Left colon (tissue), 2 donors: ENCODE results near the gene RNU6-1. TPM values are rescaled to one million over a fixed set of nuclear protein-coding genes. Genes with fewer than 3 reads are reported as not detected.

Experiments used
- ATAC-seq: fragments of 200-7000 bp; cut with Tn5 transposase; one replicate; pipeline ENCODE4 v1.9.1; 2020; ENCODE audit warnings: mild to moderate bottlenecking, moderate library complexity
- DNase-seq, 2 donors: peaks; one replicate each; pipeline ENCODE4 v3.0.0-alpha.2; 2020
- intact Hi-C, 2 donors: fragments of 100-400 bp; cut with DNase I in 1 of 2; cut with micrococcal nuclease in 1 of 2; formaldehyde crosslinking; loops; one replicate each; pipeline versions ENCODE4 v1.11.2 to v1.14.0; 2022; cut with DNase I, micrococcal nuclease
- total RNA-seq, 2 donors: library from RNA; stranded (reverse); fragmentation: NEBNext Ultra II Directional; extraction: Animal tissue kit (Norgen Biotek cat#: 25700); gene quantifications; one replicate each; pipeline ENCODE4 v1.2.1, GENCODE V29; 2021
- donor health status: DM: no; HTN: no; CAD: no.
- donor health status: DM: yes; HTN: yes; CAD: no.

Gene RNU6-1
- total RNA-seq, 2 donors from 2014 or later: not detected

DNA sequence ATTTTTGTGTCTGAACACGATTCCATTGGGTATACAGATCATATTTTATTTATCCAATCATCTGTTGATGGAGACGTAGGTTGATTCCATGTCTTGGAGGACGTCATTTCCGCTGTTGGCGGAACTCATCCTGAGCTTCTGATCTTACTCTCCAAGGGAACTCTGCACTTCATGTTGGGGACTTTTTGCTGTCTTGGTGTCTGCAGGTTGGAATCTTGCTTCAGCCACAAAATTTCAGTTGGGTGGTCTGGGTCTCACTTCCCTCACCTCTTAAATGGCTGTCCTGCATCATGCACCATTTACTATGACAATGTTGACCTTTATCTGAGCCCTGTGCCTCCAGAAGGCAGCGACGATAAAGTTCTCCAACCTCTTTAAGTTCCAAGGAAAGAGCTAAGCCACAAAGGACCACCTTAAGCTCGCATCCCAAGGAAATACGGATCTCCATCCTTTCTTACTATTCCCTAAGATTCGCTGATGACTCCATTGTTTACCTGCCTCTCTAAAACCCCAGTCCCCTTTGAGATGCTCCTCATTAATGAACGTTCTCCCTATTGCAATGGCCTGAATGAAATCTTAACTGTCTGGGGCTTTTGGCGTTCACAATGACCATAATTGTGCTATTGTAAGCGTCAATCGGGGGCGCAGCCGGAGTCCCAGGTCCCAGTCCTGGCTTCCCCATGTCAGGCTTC lies 23.1 kb upstream of the RNU6-1 start:
- intact Hi-C loops: loop anchor here in 1 of 2 donors (5.0 to 10.0 kb wide), 3 partner anchors 192 to 352 kb away; partner anchors contain the start of gene PIAS1
- DNase-seq: no peak
- peak; percentile 13 for ATAC-seq

DNA sequence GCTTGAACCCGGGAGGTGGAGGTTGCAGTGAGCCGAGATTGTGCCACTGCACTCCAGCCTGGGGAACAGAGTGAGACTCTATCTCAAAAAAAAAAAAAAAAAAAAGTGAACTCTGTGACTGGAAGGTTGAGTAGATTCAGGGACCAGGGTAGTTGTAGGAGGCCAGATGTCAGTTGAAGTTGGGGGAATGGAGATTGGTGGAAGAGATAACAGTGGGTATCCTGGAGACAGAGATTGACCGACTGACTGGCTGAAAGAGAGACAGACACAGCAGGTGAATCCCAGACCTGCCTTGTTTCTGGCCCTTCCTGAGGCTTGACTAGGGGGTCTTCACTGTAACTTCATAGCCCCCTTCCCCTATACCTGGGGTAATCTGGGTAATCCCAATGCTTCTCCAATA lies 22.1 kb upstream of the RNU6-1 start:
- DNase-seq (no peak), ATAC-seq (no peak)
- intact Hi-C loops: loop anchor here in 1 of 2 donors (5.0 to 10.0 kb wide), 3 partner anchors 193 to 353 kb away; partner anchors contain the start of gene PIAS1

DNA sequence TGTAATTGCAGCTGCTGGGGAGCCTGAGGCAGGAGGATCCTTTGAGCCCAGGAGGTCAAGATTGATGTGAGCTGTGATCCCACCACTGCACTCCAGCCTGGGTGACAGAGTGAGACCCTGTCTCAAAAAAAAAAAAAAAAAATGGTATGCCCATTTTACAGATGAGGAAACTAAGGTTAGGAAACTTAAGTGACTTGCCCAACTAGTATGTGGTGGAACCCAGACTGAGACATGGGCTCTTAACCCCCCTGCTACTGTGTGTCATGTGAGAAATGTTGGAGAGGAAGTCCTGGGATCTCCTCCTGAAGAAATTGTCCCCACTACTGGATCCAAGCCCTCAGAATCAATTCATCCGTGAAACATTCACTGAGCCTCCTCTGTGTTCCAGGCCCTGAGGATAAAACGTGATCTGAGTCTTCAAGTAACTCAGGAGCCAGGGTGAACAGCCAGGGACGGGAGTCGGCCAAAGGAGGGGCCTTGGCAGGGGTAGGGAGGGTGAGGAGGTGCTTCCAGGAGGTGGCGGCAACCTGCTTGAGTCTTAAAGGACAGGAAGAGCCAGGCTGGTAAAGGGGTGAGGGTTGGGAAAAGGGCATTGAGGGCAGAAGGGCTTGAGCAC lies 19.6 kb upstream of the RNU6-1 start:
- ATAC-seq (no peak), DNase-seq (no peak)
- intact Hi-C loops: no loop called here

DNA sequence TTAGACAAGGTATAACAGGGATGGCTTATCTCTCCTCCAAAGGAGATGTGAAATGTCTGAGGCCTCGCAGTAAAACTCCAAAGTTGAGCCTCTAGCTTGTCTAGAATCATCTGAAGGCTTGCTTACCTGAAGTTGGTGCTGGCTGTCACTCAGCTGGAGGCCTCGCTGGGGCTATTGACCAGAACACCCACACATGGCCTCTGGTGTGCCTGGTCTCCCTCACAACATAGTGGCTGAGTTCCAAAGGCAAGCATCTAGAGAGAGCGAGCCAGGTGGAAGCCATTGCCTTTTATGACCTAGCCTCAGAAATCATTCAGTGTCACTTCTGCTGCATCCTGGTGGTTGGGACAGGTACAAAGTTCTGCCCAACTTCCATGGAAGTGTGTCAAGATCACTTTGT lies 17.4 kb upstream of the RNU6-1 start:
- intact Hi-C loops: no loop called here
- DNase-seq (no peak), ATAC-seq (peak; percentile 56)

DNA sequence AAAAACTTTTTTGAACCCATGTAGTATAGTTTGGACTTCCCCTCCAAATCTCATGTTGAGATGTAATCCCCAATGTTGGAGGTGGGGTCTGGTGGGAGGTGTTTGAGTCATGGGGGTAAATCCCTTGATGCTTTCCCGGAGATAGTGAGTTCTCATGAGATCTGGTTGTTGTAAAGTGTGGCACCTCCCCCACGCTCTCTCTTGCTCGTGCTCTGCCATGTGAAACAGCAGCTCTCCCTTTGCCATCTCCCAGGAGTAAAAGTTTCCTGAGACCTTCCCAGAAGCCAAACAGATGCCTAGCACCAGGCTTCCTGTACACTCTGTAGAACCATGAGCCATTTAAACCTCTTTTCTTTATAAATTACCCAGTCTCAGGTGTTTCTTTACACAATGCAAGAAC lies 16.0 kb upstream of the RNU6-1 start:
- intact Hi-C loops: no loop called here
- no peak for DNase-seq
- ATAC-seq: no peak

DNA sequence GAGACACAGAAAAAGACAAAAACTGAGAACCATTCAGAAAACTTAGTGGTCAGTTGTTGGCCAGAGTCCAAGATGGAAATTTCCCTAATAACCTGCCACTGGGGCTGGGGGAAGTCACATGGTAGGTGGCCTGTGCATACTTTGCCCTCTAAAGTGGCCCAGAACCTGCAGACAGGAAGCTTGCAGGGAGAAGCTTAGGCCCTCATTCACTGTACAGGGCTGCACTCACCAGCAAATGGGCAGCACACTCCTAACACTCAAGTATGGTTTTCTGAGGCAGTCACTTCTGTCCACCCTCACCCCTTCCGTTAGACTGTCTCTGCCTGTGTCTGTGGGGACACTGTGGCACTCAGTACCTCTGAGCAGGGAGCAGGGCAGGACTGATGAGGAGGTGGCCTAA lies 14.5 kb upstream of the RNU6-1 start:
- ATAC-seq: no peak
- intact Hi-C loops: no loop called here
- DNase-seq: no peak

DNA sequence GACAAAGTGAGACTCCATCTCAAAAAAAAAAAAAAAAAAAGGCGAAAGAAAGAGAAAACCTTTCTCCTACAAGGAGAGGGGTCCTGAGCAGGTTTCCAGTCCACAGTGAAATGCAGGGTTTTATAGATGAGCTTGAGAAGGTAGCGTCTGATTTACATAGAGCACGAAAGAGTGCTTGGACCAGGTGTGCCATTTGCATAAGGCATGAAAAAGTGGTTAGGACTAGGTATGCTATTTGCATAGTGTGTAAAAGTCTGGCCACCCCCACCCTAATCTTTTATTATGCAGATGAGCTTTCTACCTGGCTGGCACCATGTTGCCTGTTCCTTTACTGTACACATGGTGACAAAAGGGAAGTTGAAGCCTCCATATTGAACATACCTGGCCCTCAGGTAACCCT lies 13.6 kb upstream of the RNU6-1 start:
- ATAC-seq (no peak), DNase-seq (no peak)
- intact Hi-C loops: no loop called here

DNA sequence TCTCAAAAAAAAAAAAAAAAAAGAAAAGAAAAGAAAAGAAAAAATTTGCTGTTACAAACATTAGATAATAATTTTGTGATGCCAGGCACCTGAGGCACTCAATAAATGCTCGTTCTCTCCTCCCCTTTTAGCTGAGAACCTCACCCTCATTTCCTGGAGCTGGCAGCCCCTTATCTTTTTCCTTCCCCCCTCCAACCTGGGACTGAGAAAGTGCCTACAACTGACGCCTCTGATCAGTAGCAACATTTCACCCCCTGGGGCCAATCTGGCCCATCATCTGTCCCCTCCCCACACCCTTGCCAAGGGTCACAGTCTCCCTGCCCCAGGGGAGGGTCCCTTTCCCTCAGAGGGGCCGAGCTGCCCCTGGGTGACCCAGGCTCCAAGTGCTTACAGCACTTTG lies 12.6 kb upstream of the RNU6-1 start:
- ATAC-seq (no peak), DNase-seq (no peak)
- intact Hi-C loops: no loop called here

DNA sequence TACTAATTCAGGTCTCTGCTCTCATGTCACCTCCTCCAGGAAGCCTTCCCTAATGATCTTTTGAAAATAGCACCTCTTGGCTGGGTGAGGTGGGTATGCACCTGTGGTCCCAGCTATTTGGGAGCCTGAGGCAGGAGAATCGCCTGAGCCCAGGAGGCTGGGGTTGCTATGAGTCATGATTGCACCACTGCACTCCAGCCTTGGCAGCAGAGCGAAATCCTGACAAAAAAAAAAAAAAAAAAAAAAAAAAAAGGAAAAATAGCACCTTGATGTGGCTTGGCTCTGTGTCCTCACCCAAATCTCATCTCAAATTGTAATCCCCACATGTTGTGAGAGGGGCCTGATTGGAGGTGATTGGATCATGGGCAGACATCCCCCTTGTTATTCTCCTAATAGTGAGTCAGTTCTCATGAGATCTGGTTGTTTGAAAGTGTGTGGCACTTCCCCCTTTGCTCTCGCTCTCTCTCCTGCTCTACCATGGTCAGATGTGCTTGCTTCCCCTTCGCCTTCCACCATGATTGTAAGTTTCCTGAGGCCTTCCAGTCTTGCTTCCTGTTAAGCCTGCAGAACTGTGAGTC lies 11.2 kb upstream of the RNU6-1 start:
- intact Hi-C loops: no loop called here
- ATAC-seq (no peak), DNase-seq (no peak)

DNA sequence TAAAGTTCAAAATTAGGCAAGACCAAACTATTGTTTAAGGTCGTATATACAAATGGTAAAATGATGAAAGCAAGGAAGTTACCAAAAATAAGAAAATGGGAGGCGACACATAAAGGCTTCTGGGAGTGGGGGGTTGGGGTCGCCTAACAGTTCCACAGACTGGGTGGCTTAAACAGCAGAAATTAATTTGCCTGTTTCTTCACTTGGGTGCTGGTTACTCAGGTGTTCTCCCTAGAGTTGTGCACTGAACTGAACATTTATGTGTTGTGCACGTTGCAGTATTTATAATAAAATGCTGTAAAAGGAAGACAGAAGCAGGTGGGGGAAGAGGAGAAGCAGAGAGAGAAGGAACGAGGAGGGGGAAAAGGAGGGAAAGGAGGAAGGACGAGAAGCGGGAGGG lies 10.5 kb upstream of the RNU6-1 start:
- DNase-seq (no peak), ATAC-seq (no peak)
- intact Hi-C loops: no loop called here

DNA sequence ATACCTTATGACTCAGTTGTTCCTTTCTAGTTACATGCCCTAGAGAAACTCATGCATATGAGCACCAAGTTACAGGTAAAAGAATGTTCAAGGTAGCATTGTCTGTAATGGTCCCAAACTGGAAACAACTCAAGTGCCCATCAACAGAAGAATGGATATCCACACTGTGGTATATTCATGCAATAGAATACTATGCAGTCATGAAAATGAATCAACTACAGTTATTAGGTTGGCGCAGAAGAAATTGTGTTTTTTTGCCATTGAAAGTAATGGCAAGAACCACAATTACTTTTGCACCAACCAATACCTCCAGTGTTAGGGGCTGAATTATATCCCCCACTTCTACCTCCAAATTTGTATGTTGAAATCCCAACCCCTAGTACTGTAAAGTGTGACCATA lies 9.7 kb upstream of the RNU6-1 start:
- intact Hi-C loops: no loop called here
- no peak for DNase-seq
- ATAC-seq: no peak

DNA sequence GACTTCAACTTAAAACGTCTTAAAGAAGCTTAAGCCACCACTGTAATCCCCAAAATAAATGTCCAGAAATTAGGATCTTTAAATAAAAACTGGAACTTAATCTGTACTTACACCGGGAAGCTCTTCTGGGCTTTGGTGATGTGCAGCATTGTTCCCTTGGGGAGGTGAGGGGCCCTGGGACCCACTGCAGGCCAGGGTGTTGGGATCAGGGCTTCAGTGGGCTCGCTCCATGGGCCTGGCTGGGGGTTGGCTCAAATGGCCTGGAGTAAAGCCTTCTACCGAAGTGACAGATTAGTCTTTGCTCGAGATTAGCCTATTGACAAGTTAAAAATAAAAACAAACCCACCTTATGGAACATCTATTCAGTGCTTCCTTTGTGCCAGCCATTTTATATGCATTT lies 6.1 kb upstream of the RNU6-1 start:
- intact Hi-C loops: no loop called here
- DNase-seq (no peak), ATAC-seq (no peak)

DNA sequence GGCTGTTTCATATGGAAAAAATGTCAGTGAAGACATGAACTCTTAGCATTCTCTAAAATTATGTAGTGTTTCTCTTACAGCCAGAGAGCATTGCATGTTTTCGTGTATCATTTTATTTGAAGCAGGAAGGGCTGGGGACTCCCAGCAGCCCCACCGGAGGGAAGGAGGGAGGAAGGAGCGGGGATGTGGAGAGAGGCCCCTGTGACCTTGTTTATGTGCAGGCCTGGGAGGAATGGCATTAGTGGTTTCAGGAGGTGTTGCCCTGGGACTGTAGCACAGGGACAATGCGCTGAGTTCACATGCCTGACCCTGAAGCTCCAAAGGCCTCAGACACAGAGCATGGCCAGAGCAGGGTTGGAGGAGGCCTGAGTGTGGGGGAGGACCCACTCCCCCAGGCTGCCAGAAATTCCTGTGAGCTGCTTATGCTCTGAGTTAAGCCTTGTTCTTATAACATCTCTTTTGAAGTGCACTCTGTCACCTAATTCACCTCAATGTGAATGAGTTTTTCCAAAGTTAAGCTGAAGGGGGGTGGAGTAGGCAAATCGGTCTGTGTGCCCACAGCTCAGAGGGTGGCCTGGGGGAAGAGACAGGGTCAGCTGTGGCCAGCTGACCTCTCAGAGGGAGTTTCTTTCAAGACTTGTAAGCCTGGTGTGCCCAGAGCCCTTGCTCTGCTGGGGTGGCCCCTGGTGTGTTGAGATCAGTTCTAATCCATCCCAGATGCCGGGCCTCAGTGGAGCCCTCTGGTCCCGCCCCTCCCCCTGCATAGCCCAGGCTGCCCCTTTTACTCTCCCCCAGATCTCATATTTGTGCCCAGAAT lies 3.9 kb upstream of the RNU6-1 start:
- intact Hi-C loops: no loop called here
- DNase-seq (no peak), ATAC-seq (no peak)

DNA sequence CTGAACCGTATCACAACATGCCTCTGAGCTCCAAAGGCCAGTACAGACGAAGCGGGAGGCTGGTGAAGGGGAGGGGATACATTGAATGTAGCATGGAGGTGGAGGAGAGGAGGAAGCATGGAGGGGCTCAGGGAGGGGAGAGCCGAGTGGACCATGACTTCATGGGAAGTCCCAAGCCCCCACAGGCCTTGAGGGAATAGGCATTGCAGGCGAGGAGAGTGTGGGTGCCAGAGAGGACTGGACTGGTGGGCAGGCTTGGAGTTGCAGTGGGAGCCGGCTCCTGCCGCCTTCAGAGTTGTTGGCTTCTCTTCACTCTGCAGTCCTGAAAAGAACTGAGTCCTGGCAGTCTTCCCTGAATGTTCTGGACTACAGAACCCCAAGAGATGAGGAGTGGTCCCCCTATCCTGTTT lies 3.3 kb upstream of the RNU6-1 start:
- DNase-seq (no peak), ATAC-seq (no peak)
- intact Hi-C loops: no loop called here

DNA sequence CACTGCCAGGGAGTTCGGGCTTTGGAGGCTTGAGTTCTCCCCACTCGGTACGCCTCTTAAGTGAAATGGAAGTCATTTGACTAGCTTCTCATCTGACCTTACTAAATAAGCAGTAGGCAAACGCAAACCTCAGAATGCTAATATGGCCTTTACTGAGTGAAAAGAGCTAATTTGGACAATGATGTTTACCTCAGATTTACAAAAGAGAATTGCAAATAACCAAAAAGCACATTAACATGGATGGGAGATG lies 1.6 kb upstream of the RNU6-1 start:
- DNase-seq (no peak), ATAC-seq (no peak)
- intact Hi-C loops: no loop called here

DNA sequence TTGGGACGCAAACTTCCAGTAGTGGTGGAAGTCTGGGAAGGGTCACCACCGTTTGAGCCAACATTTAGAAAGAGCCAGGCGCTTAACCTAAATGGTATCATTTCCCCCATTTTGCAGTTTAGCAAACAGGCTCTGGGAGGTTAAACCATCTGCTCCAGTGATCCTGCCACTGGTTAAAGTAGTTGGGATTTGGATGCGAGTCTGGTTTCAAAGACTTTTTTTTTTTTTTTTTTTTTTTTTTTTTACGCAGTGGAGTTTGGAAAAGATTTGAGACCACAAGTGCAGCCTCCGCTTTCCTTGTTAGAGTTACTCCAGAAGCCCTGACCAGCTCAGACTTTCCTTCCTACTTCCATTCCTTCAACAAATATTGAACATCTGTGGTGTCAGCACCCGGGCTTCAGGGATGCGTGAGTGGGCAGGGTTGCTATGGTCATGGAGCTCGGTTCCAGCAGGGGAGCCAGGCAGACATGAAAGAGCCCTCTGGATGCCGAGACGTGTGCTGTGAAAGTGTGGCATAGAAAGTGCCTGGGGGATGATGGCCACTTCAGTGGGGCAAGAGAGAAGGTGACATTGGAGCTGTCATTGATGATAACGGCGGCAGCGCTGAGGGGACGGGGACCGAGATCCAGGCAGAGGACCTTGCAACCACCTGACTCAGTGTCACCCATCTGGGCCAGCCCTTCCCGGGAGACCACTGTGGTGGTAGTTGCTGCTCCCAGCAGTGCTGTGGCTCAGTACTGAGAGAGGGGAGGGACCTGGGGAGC lies 1.1 kb upstream of the RNU6-1 start:
- DNase-seq: peak in 1 of 2 donors; percentile 43
- ATAC-seq: peak; percentile 17
- intact Hi-C loops: no loop called here

DNA sequence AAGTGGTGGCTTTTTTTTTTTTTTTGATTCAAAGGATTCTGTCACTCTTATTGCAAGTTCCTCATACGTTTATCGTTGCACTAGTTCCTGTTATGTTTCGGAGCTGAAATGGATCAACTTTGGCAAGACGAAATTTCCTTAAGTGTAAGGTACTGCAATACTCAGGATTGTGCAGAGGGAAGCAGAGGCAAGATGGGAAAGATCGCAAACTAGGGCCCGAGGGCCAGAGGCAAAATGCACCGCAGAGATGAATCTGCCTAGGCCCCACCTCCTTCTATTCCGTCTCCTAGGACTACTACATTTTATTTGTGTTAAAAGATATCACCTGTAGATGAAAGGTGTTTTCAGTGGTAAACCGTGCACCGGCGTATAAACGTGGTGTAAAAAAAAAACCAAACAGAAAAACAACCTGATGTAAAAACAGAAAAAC lies 331 bp downstream of the RNU6-1 start:
- peak; percentile 38 for ATAC-seq
- no peak for DNase-seq
- intact Hi-C loops: loop anchor here in 1 of 2 donors (5.0 kb wide), 1 partner anchor 382 kb away; no protein-coding TSS in a partner anchor

DNA sequence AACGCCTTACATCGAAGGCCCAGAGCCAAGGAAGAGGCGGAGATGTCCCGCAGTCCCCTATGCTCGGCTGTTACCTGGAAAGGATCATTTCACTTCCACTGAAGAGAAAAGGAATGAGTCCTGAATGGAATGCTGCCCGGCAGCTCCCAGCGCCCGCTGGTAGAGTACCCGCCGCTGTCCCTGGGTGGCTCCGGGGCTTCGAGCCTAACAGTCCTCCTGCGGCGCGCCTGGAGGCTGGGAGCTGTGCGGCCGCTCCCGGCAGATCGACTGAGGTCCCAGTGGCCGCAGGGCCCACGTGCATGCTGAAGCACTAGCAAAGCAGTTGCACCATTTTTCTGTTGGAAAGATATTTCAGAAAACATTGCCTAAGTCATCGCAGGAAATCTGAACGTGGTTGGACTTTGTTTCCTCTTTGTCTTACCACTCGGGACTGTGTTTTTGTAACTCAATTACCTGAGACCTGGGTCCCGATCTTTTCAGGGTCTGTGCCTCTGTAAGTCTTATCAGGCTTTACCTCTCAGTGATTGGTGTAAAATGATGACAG lies 984 bp downstream of the RNU6-1 start:
- intact Hi-C loops: loop anchor here in 1 of 2 donors (5.0 kb wide), 1 partner anchor 382 kb away; no protein-coding TSS in a partner anchor

DNA sequence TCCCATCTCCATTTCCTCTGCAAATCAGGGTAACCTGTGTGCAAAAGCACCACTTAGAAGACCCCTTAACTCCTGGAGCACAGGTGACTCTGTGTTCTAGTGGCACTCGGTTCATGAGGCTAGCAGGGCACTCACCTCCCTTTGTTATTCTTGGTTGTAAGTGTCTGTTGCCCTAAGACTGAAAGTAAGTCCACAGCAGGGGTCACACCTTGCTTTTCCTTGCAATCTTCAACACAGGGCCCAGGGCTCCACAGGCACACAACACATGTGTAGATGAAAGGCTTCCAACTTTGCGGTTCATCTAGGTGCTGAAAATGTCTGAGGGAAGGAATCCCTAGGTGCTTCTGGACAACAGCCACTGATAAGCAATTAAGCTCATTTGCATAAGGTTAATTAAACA lies 2.9 kb downstream of the RNU6-1 start:
- intact Hi-C loops: loop anchor here in 1 of 2 donors (5.0 kb wide), 1 partner anchor 380 kb away; no protein-coding TSS in a partner anchor

More for the DNA sequence above, 984 bp downstream of the RNU6-1 start:
- peak; percentile 53 to 70 for DNase-seq
- peak; percentile 53 for ATAC-seq

More for the DNA sequence above, 2.9 kb downstream of the RNU6-1 start:
- DNase-seq (no peak), ATAC-seq (no peak)
